Measurements from ENCODE around the gene MLIP.

DNA sequence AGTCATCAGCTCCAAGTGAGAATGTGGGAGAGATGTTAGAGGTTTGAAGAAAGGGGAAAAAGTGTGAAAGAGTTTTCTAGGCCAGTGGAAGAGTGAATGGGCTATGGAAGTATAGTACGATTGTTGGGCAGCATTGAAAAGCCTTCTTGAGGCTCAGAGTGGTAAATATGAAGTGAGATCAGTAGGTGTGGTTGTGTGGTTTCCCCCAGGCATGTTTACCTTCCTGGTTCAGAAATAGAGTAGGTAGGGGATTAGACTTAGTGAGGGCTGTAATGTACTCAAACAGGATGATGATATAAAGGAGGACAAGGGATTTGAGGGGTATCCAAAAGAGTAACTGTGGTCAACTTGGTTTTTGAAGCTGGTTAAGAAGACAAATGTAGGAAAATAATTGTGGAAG is 3.7 kb downstream of the MLIP start:
- TF ChIP-seq POLR2A (IDR thresholded peaks at IDR 0.05) (no peak), EP300 (IDR thresholded peaks at IDR 0.05) (no peak), POLR2AphosphoS5 (IDR thresholded peaks at IDR 0.05) (no peak)
- TF ChIP-seq, protein P1, sequence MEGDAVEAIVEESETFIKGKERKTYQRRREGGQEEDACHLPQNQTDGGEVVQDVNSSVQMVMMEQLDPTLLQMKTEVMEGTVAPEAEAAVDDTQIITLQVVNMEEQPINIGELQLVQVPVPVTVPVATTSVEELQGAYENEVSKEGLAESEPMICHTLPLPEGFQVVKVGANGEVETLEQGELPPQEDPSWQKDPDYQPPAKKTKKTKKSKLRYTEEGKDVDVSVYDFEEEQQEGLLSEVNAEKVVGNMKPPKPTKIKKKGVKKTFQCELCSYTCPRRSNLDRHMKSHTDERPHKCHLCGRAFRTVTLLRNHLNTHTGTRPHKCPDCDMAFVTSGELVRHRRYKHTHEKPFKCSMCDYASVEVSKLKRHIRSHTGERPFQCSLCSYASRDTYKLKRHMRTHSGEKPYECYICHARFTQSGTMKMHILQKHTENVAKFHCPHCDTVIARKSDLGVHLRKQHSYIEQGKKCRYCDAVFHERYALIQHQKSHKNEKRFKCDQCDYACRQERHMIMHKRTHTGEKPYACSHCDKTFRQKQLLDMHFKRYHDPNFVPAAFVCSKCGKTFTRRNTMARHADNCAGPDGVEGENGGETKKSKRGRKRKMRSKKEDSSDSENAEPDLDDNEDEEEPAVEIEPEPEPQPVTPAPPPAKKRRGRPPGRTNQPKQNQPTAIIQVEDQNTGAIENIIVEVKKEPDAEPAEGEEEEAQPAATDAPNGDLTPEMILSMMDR (IDR thresholded peaks at IDR 0.05): no peak

All from suprapubic skin (tissue), 4 donors.